Neural cell (in vitro differentiated cells): ENCODE measurements around the gene MLX. TPM values are rescaled to one million over a fixed set of nuclear protein-coding genes. Genes with fewer than 3 reads are reported as not detected.

ENCODE experiments used
- H2AFZ ChIP-seq: fragments of 200-600, 300-800 bp; sonication (generic), shearing (Covaris generic); 2 replicates; pipeline ENCODE4 v1.6.0; 2014; ENCODE audit warnings: low read depth, mild to moderate bottlenecking, antibody characterized with exemption, low read length, moderate library complexity
- H3F3A ChIP-seq: fragments of 200-600 bp; shearing (Covaris generic); 2 replicates; pipeline ENCODE4 v1.6.1; 2016; ENCODE audit warnings: mild to moderate bottlenecking, moderate library complexity, mixed read lengths, antibody characterized with exemption, low read length; ENCODE audit not compliant: insufficient read depth, poor library complexity, severe bottlenecking
- H3K27ac ChIP-seq: fragments of 200-600, 300-800 bp; sonication (generic), shearing (Covaris generic); 2 replicates; pipeline ENCODE4 v1.5.1; 2014; ENCODE audit warnings: mild to moderate bottlenecking, low read length, moderate library complexity
- H3K27me3 ChIP-seq: fragments of 300-800, 200-600 bp; sonication (generic), shearing (Covaris generic); 2 replicates; pipeline ENCODE4 v1.6.0; 2014; ENCODE audit warnings: mild to moderate bottlenecking, low read depth, low read length, moderate library complexity; ENCODE audit not compliant: insufficient read depth
- H3K36me3 ChIP-seq: fragments of 300-800, 200-600 bp; sonication (generic), shearing (Covaris generic); 2 replicates; pipeline ENCODE4 v1.5.1; 2014; ENCODE audit warnings: mild to moderate bottlenecking, antibody characterized with exemption, low read length, moderate library complexity; ENCODE audit not compliant: insufficient read depth
- H3K4me2 ChIP-seq: fragments of 300-800, 200-600 bp; sonication (generic), shearing (Covaris generic); 2 replicates; pipeline ENCODE4 v1.6.0; 2014; ENCODE audit warnings: mild to moderate bottlenecking, low read length
- H3K4me3 ChIP-seq: fragments of 300-800, 200-600 bp; sonication (generic), shearing (Covaris generic); 2 replicates; pipeline ENCODE4 v1.5.1; 2014; ENCODE audit warnings: mild to moderate bottlenecking, low read length, moderate library complexity
- H3K79me2 ChIP-seq: fragments of 200-600 bp; shearing (Covaris generic); replicated peaks from 2 replicates; pipeline ENCODE4 v1.6.0; 2014; ENCODE audit warnings: mild to moderate bottlenecking, low read length, moderate library complexity; ENCODE audit not compliant: insufficient read depth
- H3K9ac ChIP-seq: fragments of 300-800, 200-600 bp; sonication (generic), shearing (Covaris generic); 2 replicates; pipeline ENCODE4 v1.6.1; 2016; ENCODE audit warnings: mild to moderate bottlenecking, low read length, mixed read lengths
- H3K9me2 ChIP-seq: fragments of 200-600 bp; shearing (Covaris generic); 2 replicates; pipeline ENCODE4 v1.6.1; 2016; ENCODE audit warnings: mild to moderate bottlenecking, low read length, mixed read lengths; ENCODE audit not compliant: insufficient read depth
- H3K9me3 ChIP-seq: fragments of 200-600, 300-800 bp; sonication (generic), shearing (Covaris generic); 2 replicates; pipeline ENCODE4 v1.6.1; 2016; ENCODE audit warnings: mild to moderate bottlenecking, mixed run types, low read length, moderate library complexity, mixed read lengths
- H4K20me1 ChIP-seq: fragments of 200-600 bp; shearing (Covaris generic); 2 replicates; pipeline ENCODE4 v1.6.1; 2016; ENCODE audit warnings: mild to moderate bottlenecking, mixed run types; ENCODE audit not compliant: insufficient read depth
- CTCF ChIP-seq: fragments of 450-650 bp; IDR thresholded peaks from 2 replicates; pipeline ENCODE4 v1.5.1; 2014; ENCODE audit warnings: antibody characterized with exemption, mild to moderate bottlenecking, moderate library complexity; ENCODE audit not compliant: poor library complexity, severe bottlenecking
- EP300 ChIP-seq: fragments of 450-650 bp; conservative IDR thresholded peaks from 2 replicates; pipeline ENCODE4 v1.6.1; 2014; ENCODE audit warnings: antibody characterized with exemption, mild to moderate bottlenecking, moderate library complexity; ENCODE audit not compliant: poor library complexity, severe bottlenecking
- EZH2 ChIP-seq: fragments of 200-600, 300-800 bp; shearing (Covaris generic), sonication (generic); IDR thresholded peaks from 2 replicates; pipeline ENCODE4 v1.6.1; 2014; ENCODE audit warnings: antibody characterized with exemption, low read length, borderline replicate concordance, mild to moderate bottlenecking; ENCODE audit not compliant: insufficient read depth, poor library complexity, severe bottlenecking
- MXI1 ChIP-seq: fragments of 450-650 bp; conservative IDR thresholded peaks from 2 replicates; pipeline ENCODE4 v1.6.1; 2014; ENCODE audit warnings: antibody characterized with exemption, mild to moderate bottlenecking; ENCODE audit not compliant: poor library complexity, severe bottlenecking
- POLR2AphosphoS5 ChIP-seq: IDR thresholded peaks from 2 replicates; pipeline ENCODE4 v1.6.1; 2012
- RAD21 ChIP-seq: fragments of 450-650 bp; conservative IDR thresholded peaks from 2 replicates; pipeline ENCODE4 v1.6.1; 2014; ENCODE audit warnings: antibody characterized with exemption, mild to moderate bottlenecking, moderate library complexity
- REST ChIP-seq: IDR thresholded peaks from 2 replicates; pipeline ENCODE4 v1.6.1; 2012; ENCODE audit warnings: borderline replicate concordance
- SMC3 ChIP-seq: fragments of 450-650 bp; conservative IDR thresholded peaks from 2 replicates; pipeline ENCODE4 v1.6.1; 2014; ENCODE audit warnings: antibody characterized with exemption, mild to moderate bottlenecking, moderate library complexity; ENCODE audit not compliant: poor library complexity
- TAF1 ChIP-seq: IDR thresholded peaks from 2 replicates; pipeline ENCODE4 v1.6.1; 2012; ENCODE audit warnings: low read depth
- polyA plus RNA-seq: library from polyadenylated mRNA; depleted of rRNA; stranded (reverse); fragments of >200 nt; gene quantifications from 2 replicates; pipeline ENCODE4 v1.2.3, GENCODE V29; 2014

The MLX gene
- polyA plus RNA-seq, 1 donor from 2014 or later: 47.2 TPM

DNA sequence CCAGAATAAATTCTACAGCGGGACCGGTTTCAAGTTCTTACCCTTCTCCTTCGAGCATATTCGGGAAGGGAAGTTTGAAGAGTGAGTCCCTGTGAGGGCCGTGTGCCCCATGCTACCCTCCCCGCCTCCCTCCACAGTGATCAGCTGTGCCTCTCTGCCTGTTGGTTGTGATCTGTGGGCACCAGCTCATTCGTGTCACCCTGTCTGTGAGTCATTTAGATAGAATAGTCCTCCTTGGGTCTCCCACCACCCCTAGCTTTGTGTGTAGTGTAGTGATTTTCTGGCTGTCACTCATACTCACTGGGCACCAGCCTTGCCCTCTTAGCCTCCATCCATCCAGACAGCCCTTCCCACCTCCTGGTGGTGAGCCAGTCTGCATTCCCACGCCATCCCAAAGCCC is 45.9 kb upstream of the MLX start:
- no peaks in the 10 kb centered on the region for H3K9me2 ChIP-seq
- H3F3A ChIP-seq: no peaks in the 10 kb centered on the region
- H3K79me2 ChIP-seq: no peaks in the 10 kb centered on the region
- H3K4me2 ChIP-seq: no peak overlapping the region
- TF ChIP-seq EP300 (no peak), SMC3 (no peak), CTCF (no peak), POLR2AphosphoS5 (no peak), RAD21 (no peak)
- no peaks in the 10 kb centered on the region for H3K36me3 ChIP-seq
- no peak overlapping the region for H3K27ac ChIP-seq
- no peaks in the 10 kb centered on the region for H3K9me3 ChIP-seq
- no peaks in the 10 kb centered on the region for H4K20me1 ChIP-seq
- no peaks in the 10 kb centered on the region for H3K27me3 ChIP-seq
- H3K9ac ChIP-seq: no peak overlapping the region
- H3K4me3 ChIP-seq: no peak overlapping the region
- H2AFZ ChIP-seq: no peak overlapping the region

- Histone ChIP-seq H4K20me1 (no peaks in the 10 kb centered on the region), H3K9me2 (no peaks in the 10 kb centered on the region), H3K9ac (no peak overlapping the region), H3F3A (no peaks in the 10 kb centered on the region), H3K27me3 (no peaks in the 10 kb centered on the region), H3K9me3 (no peaks in the 10 kb centered on the region), H3K27ac (no peak overlapping the region), H3K4me3 (no peak overlapping the region), H3K79me2 (no peaks in the 10 kb centered on the region), H3K36me3 (no peaks in the 10 kb centered on the region), H3K4me2 (no peak overlapping the region), H2AFZ (no peak overlapping the region)
- no peak for TF ChIP-seq EZH2
- no peak for TF ChIP-seq TAF1
- no peak for TF ChIP-seq CTCF
- no peak for TF ChIP-seq EP300
- TF ChIP-seq MXI1: no peak
- TF ChIP-seq POLR2AphosphoS5: no peak
- TF ChIP-seq SMC3: no peak
- no peak for TF ChIP-seq REST
Measured at GRCh38 chr17:42521666-42522262, 45.1 kb upstream of the MLX start.
